ENCODE data around the gene CRKL. TPM values are rescaled to one million over a fixed set of nuclear protein-coding genes. Genes with fewer than 3 reads are reported as not detected.
"Not testable (repeated sequence)": the region's sequence is repeated elsewhere in the genome, so short reads cannot be mapped to it uniquely, and the experiment has no call there.

CRKL gene, protein sequence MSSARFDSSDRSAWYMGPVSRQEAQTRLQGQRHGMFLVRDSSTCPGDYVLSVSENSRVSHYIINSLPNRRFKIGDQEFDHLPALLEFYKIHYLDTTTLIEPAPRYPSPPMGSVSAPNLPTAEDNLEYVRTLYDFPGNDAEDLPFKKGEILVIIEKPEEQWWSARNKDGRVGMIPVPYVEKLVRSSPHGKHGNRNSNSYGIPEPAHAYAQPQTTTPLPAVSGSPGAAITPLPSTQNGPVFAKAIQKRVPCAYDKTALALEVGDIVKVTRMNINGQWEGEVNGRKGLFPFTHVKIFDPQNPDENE
- polyA plus RNA-seq (2013, experiment 1 of 2; ENCODE audit: insufficient read length): 32.7 TPM
- polyA plus RNA-seq (2013, experiment 2 of 2; ENCODE audit: insufficient read length): 34.2 TPM

DNA sequence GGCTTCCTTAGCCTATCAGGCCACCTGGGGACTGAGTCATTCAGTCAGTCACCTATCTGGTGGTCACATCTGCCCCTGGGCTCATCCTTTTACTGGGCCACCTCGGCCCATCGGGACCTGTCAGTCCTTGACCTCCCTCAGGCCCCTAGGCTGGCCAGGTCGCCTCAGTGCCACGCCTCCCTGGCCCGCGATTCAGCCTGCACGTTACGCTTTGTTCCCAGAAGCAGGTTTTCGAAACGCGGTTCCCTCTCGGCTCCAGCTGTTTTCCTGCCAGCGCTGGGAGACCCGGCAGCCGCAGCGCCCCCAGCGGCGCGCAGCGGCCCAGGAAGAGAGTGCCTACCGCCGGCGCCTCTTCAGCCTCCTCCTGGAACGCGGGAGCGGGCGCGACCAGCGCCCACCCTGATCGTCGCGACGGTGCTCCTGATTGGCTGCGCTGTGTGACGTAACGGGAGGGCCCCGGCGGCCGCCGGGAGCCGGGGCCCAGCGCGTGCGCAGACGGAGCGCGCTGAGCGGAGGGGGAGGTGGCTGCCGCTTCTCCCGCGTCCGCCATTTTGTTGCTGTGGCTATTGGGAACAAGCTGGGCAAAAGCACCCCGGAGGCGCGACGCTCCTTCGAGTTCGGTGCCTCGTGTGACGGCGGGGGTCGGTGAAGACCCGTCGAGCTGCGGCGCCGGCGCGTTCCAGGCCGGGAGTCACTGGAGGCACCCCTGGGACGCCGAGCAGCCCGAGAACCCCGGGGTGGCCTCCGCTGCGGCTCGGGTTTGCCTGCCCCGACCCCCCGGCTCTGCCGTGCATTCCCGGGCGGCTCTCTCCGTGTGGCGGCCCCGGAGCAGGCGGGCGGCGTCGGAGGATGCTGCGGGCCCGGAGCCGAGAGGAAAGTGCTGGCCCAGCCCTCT lies at the start of gene CRKL:
TSS of gene CRKL (plus strand) at position 492 of the 895 bp plus-strand sequence. CDS start 528 bp downstream, outside the sequence.
- DNase-seq: peak; percentile 98

GRCh38 chr22:20868025-20868962 lies 48.9 kb upstream of the CRKL start:
- no peak for DNase-seq

DNA sequence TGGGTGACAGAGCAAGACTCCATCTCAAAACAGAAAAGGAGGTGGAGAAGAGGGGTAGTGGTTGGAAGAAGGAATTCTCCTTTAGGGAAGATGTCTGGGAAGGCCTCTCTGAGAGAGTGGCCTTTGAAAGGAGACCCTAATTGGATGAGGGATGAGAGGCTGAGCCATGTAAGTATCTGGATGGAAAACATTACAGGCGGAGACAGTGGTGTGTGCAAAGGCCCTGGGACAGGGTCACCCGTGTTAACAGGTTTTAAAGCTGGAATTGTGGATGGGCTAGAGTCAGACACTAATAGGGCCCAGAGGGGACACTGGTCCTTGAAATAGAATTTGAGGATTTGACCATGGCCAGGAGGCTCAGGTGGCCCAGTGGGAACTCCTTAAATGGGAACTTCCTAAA lies 48.0 kb upstream of the CRKL start:
- DNase-seq: no peak

GRCh38 chr22:20873214-20873613 lies 44.0 kb upstream of the CRKL start:
- no peak for DNase-seq

DNA sequence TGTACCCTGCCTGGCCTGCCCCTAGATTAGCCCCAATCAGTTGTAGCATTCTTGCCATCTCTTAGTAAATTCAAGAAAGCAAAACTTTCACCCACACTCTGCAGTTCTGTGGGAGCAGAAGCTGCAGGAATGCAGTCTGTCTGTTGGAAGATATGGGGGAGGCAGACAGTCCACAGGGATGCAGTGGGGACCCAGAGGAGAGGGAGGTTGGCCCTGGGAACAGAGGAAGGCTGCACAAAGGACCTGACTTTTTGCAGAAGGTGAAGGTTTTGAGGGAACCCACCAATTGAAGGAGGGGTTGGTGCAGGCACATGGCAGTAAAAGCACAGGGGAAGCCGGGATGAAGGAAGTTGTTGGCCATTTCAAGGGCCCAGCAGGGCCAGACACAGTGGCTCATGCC lies 41.9 kb upstream of the CRKL start:
- no peak for DNase-seq

- no peak for DNase-seq
Observed at GRCh38 chr22:20877715-20878114, 39.5 kb upstream of the CRKL start.

- no peak for DNase-seq
Observed at GRCh38 chr22:20881231-20881630, 36.0 kb upstream of the CRKL start.

GRCh38 chr22:20881869-20882815 lies 35.1 kb upstream of the CRKL start:
- no peak for DNase-seq

DNA sequence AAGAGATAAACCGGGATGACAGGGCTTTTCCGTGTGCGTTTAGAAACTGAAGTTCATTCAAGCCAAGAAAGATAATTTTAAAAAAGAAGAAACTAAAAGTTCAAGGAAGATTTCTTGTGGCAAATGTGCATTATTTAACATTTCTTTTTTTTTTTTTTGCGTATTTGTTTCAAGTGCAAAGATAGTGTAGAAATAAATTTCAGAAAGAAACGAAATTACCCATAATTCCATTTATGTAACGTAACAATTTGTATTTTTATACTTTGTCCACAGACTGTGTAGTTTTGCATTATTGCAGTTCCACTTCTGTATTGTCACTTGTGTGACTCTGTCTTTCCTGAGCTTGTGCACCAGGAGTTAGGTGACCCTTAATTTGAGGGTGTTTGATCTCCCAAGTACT lies 34.4 kb upstream of the CRKL start:
- DNase-seq: no peak

DNA sequence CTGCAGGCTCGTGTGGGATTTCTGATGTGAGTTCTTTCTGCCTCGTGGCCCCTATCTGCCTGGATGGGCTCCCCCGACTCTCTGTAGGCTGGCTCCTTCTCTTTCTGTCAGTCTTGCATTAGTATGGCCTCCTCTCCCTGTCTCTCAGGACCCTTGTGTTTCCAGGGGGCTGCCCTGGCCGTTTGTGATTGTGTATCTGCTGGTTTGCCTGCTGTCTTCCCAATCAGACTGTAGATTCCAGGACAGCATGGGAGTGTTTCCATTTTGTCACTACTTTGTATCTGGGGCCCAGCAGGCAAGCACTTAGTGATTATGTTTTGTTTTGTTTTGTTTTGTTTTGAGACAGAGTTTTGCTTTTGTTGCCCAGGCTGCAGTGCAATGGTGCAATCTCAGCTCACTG lies 32.8 kb upstream of the CRKL start:
- DNase-seq: no peak

GRCh38 chr22:20885017-20885556 lies 32.1 kb upstream of the CRKL start:
- DNase-seq: no peak

GRCh38 chr22:20885557-20886323 lies 31.5 kb upstream of the CRKL start:
- peak; percentile 69 for DNase-seq

GRCh38 chr22:20887375-20887774 lies 29.8 kb upstream of the CRKL start:
- DNase-seq: no peak

- no peak for DNase-seq
Observed at GRCh38 chr22:20889025-20889704, 28.0 kb upstream of the CRKL start.

GRCh38 chr22:20889904-20890540 lies 27.2 kb upstream of the CRKL start:
- DNase-seq: no peak

DNA sequence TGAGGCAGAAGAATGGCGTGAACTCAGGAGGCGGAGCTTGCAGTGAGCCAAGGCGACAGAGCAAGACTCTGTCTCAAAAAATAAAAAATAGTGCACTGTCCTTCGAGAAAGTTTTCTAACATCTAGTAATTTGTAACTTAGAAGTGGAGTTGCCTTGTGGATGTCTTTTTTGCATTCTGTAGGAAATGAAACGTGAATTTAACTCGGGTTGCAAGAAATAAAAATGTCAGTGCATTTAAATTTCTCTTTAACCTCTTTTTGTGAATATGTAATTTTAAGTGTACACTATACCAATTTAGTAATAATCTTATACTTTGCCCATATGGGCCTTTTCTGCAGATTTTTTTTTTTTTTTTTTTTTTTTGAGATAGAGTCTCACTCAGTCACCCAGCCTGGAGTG lies 26.2 kb upstream of the CRKL start:
- DNase-seq: no peak

DNA sequence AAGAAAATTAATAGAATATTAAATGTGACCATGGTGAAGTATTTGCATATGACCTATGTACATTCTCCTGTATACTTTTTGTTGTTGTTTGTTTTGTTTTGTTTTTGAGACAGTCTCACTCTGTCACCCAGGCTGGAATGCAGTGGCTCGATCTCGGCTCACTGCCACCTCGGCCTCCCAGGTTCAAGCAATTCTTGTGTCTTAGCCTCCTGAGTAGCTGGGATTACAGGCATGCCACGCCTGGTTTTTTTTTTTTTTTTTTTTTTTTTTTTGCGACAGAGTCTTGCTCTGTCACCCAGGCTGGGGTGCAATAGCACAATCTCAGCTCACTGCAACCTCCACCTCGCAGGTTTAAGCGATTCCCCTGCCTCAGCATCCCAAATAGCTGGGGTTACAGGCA lies 19.5 kb upstream of the CRKL start:
- DNase-seq: not testable (repeated sequence)

GRCh38 chr22:20899827-20900423 lies 17.3 kb upstream of the CRKL start:
- no peak for DNase-seq
